ENCODE measurements around the gene RPUSD1. TPM values are rescaled to one million over a fixed set of nuclear protein-coding genes. Genes with fewer than 3 reads are reported as not detected.

Gene RPUSD1
- total and polyA plus RNA-seq, 8 donors, result 9.0 to 43.7 (median 20.1) TPM

- Histone ChIP-seq H3K9me3 (no peaks in the 10 kb centered on the region), H3K27ac (no peak overlapping the region), H3K4me3 (no peak overlapping the region), H3K4me1 (peaks cover 22 to 38% (median 29%) of the 10 kb centered on the region in 4 donors), H3K27me3 (no peaks in the 10 kb centered on the region), H3K36me3 (peaks cover 6 to 50% (median 30%) of the 10 kb centered on the region in 4 donors)
- 79 to 92% (median 85%) methylated on average over 15 to 17 of the region's 17 CpGs for WGBS, 5 donors
- no peak for DNase-seq
- intact Hi-C loops (cut with DNase I; ENCODE audit: low total_unique reads), result no loop called here
- TF ChIP-seq CTCF (IDR thresholded peaks at IDR 0.05), result no peak
- TF ChIP-seq POLR2A (IDR thresholded peaks at IDR 0.05), result no peak
- TF ChIP-seq EP300 (IDR thresholded peaks at IDR 0.05), result no peak
- no peak for TF ChIP-seq POLR2AphosphoS5 (IDR thresholded peaks at IDR 0.05)
Measured at GRCh38 chr16:790086-790485, 1.9 kb upstream of the RPUSD1 start.

GRCh38 chr16:789191-789850, 1.1 kb upstream of the RPUSD1 start:
- Histone ChIP-seq H3K36me3 (peaks cover 6 to 50% (median 30%) of the 10 kb centered on the region in 4 donors), H3K27me3 (no peaks in the 10 kb centered on the region), H3K9me3 (no peaks in the 10 kb centered on the region), H3K27ac (peak overlapping the region in 1 of 5 donors; percentile 62), H3K4me3 (peak overlapping the region; percentile 68 to 99 (median 80)), H3K4me1 (peaks cover 22 to 39% (median 30%) of the 10 kb centered on the region in 4 donors)
- 65 to 90% (median 72%) methylated on average over 13 to 33 of the region's 33 CpGs for WGBS, 5 donors
- intact Hi-C loops (cut with DNase I; ENCODE audit: low total_unique reads), result no loop called here
- TF ChIP-seq CTCF (IDR thresholded peaks at IDR 0.05), result no peak
- TF ChIP-seq POLR2A (IDR thresholded peaks at IDR 0.05), result no peak
- no peak for TF ChIP-seq POLR2AphosphoS5 (IDR thresholded peaks at IDR 0.05)
- no peak for TF ChIP-seq EP300 (IDR thresholded peaks at IDR 0.05)
- no peak for DNase-seq

- WGBS, 5 donors, result 0% methylated on average over 55 to 95 of the region's 97 CpGs; no CpG with 5 or more reads in 1 of the 5 donors
- Histone ChIP-seq H3K27ac (peak within 1 kb of the TSS; percentile 68 to 88 (median 79)), H3K4me3 (peak within 1 kb of the TSS; percentile 92 to 99 (median 96)), H3K9me3 (no peaks in the 10 kb centered on the region), H3K4me1 (peaks cover 26 to 47% (median 37%) of the 10 kb centered on the region in 4 donors), H3K27me3 (no peaks in the 10 kb centered on the region), H3K36me3 (peaks cover 6 to 43% (median 30%) of the 10 kb centered on the region in 4 donors)
- peak; percentile 95 to 98 for DNase-seq
- intact Hi-C loops (cut with DNase I; ENCODE audit: low total_unique reads), result no loop called here
- TF ChIP-seq POLR2AphosphoS5 (IDR thresholded peaks at IDR 0.05) (peak in 1 of 3 donors; percentile 2), EP300 (IDR thresholded peaks at IDR 0.05) (no peak)
Measured at GRCh38 chr16:788399-789126, 382 bp upstream of the RPUSD1 start, which contains the start of gene CHTF18. Gene CHTF18 (plus strand): TSS chr16:788620. CDS start chr16:788685, 65 bp downstream.

GRCh38 chr16:787321-787966, 737 bp downstream of the RPUSD1 start:
- H3K4me3 ChIP-seq, result peak overlapping the region; percentile 92 to 99 (median 96)
- intact Hi-C loops (cut with DNase I; ENCODE audit: low total_unique reads), result no loop called here

More at GRCh38 chr16:787321-787966, 737 bp downstream of the RPUSD1 start:
- no peaks in the 10 kb centered on the region for H3K9me3 ChIP-seq
- WGBS, 5 donors, result 27 to 73% (median 28%) methylated on average over 8 to 47 of the region's 47 CpGs
- DNase-seq, result peak in 1 of 2 donors; percentile 39
- peaks cover 0 to 10% (median 7%) of the 10 kb centered on the region in 3 donors for H3K27me3 ChIP-seq
- H3K27ac ChIP-seq, result peak overlapping the region; percentile 68 to 88 (median 79)
- H3K4me1 ChIP-seq, result peaks cover 26 to 58% (median 48%) of the 10 kb centered on the region in 4 donors
- peaks cover 6 to 34% (median 26%) of the 10 kb centered on the region in 4 donors for H3K36me3 ChIP-seq
- no peak for TF ChIP-seq POLR2A (IDR thresholded peaks at IDR 0.05)
- TF ChIP-seq POLR2AphosphoS5 (IDR thresholded peaks at IDR 0.05), result no peak
- no peak for TF ChIP-seq EP300 (IDR thresholded peaks at IDR 0.05)
- no peak for TF ChIP-seq CTCF (IDR thresholded peaks at IDR 0.05)

Measured in stomach (tissue), 9 donors.